C4-2B (cell line): ENCODE measurements around the gene IGDCC3.

ENCODE experiments used
- CTCF ChIP-seq: fragments of 450-650 bp; conservative IDR thresholded peaks from 2 replicates; pipeline ENCODE4 v1.5.1; 2017; ENCODE audit warnings: mild to moderate bottlenecking
- ZFX ChIP-seq: fragments of 450-650 bp; IDR thresholded peaks from 2 replicates; pipeline ENCODE4 v1.6.1; 2017

- TF ChIP-seq CTCF (no peak), ZFX (no peak)
Measured at GRCh38 chr15:65392368-65392767, 14.6 kb upstream of the IGDCC3 start.
